Epithelial cell of proximal tubule (primary cell): ENCODE data around the gene SNAP47. TPM values are rescaled to one million over a fixed set of nuclear protein-coding genes. Genes with fewer than 3 reads are reported as not detected.

Source experiments
- DNase-seq: peaks from one replicate; pipeline ENCODE4 v3.0.0-alpha.2; 2011; ENCODE audit warnings: low read depth
- H3K4me3 ChIP-seq: 2 replicates; pipeline ENCODE4 v1.5.1; 2011; ENCODE audit warnings: low read depth, mild to moderate bottlenecking, low read length
- total RNA-seq: library from RNA; depleted of rRNA; stranded (reverse); fragments of >200 nt; gene quantifications from 2 replicates; pipeline ENCODE4 v1.2.3, GENCODE V29; 2015
- TF ChIP-seq, protein P1 (sequence below): conservative IDR thresholded peaks from 2 replicates; pipeline ENCODE4 v1.5.1; 2012; ENCODE audit warnings: low read depth, mild to moderate bottlenecking, low read length

The SNAP47 gene
- total RNA-seq, 1 donor from 2014 or later: 36.3 TPM

DNA sequence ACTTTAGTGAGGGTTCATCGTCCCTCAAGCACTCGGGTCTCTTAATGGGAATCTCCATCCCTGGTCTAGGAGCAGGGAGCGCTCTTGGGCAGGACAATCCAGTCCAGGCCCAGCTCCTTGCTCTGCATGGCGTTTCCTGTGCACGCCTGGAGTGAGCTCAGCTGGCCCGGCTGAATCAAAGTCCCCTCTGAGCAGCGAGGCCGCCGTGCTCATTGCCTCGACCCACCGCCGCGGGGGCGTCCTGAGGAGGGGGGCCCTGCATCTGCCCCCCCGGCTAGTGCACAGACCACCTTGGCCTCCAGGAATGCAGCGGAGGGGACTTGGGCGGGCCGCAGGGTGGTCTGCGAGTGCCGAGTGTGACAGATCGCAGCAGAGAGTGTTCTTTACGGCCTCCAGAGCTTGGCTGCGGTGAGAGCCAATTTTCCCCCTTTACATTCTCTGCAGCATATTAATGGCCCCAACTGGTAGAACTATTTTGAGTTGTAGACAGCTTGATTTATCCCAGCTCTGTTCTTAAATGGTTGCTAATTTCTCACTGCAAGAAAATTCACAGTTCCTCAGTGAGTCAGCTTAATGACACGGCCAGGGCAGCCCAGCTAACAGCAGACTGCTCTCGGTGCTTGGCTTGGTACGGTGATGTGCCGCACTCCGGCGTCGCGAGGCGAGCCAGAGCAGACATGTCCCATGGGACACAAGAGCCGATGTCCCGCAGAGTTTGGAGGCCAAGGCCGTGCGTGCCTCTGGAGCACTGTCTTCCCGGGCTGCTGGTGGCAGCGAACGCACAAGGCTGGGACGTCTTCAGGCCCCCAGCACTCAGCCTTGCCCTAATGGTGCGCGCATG is 39.8 kb downstream of the SNAP47 start:
- TF ChIP-seq, protein P1, sequence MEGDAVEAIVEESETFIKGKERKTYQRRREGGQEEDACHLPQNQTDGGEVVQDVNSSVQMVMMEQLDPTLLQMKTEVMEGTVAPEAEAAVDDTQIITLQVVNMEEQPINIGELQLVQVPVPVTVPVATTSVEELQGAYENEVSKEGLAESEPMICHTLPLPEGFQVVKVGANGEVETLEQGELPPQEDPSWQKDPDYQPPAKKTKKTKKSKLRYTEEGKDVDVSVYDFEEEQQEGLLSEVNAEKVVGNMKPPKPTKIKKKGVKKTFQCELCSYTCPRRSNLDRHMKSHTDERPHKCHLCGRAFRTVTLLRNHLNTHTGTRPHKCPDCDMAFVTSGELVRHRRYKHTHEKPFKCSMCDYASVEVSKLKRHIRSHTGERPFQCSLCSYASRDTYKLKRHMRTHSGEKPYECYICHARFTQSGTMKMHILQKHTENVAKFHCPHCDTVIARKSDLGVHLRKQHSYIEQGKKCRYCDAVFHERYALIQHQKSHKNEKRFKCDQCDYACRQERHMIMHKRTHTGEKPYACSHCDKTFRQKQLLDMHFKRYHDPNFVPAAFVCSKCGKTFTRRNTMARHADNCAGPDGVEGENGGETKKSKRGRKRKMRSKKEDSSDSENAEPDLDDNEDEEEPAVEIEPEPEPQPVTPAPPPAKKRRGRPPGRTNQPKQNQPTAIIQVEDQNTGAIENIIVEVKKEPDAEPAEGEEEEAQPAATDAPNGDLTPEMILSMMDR: no peak
- no peak overlapping the region for H3K4me3 ChIP-seq
- no peak for DNase-seq

DNA sequence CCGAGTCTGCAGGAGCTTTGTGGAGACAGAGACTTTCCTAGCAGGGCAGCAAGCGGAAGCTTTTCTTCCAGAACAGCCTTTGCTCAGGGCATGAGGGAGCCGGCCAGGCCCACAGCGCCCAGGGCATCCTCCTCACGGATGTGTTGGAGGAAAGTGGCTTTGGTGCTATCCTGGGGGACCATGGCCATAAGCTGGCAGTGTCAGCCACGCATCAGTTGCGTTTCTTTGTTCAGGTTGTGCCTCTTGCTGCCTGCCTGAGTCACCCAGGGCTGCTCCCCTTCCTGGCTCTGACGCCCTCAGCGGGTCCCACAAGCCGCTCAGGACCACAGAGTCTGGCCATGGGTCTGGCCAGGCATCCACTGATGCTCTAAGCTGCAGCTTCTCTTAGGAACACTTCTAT is 40.6 kb downstream of the SNAP47 start:
- TF ChIP-seq, protein P1: no peak
- H3K4me3 ChIP-seq: no peak overlapping the region
- DNase-seq: no peak

DNA sequence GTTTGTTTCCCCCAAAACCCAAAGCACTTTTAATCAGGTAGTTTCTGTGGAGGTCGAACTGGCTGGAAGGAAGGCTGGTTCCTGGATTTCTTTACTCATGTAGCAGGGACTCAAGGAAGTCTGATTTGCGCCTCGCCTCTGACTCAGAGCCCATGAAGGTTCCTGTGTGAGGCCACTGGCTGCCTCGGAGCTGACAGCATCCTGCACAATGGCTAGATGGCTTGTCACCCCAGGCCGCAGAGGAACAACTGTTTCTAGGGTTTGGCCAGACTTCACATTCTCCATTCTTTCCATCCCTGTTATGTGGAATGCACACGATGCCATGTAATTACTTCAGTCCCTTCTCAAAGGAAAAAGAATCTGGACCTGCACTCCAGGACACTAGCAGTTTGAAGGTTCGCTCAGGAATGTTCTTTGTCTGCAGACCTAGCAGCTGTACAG is 41.1 kb downstream of the SNAP47 start:
- TF ChIP-seq, protein P1: no peak
- no peak overlapping the region for H3K4me3 ChIP-seq
- DNase-seq: no peak

DNA sequence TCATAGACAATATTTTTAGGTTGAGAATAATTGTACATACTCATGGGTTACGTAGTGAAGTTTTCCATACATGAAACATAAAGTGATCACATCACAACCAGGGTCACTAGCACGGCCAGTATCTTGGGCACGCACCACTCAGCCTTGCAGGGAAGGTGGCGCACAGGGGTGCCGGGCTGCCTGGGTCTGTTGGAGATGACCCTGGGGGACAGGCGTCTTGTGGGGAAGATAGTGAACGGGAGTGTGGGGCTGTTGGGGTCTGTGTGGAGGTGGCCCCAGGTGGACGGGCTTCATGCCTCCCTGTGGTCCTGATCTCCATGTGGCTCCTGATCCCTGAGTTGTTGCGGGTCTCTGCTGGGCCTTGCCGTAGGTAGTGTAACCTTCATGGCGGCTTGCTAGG is 41.9 kb downstream of the SNAP47 start:
- TF ChIP-seq, protein P1: no peak
- H3K4me3 ChIP-seq: no peak overlapping the region
- no peak for DNase-seq

DNA sequence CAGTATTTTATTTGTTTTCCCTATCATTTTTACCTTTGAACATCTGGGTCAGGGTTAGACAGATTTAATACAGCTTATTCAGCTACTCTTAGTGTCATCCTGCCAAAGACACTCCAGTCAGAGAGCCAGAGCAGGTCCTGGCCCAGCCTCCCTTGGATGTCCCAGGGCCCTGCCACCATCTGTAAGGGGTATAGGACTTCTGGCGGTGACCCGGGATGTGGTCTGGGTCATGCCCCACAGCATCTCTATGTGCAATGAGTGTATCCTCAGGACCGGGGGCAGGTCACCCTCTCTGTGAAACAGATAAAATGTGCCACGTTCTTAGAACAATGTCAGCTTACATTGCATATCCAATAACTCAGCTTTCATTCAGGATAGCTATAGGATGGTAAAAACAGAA is 42.4 kb downstream of the SNAP47 start:
- DNase-seq: no peak
- TF ChIP-seq, protein P1: no peak
- no peak overlapping the region for H3K4me3 ChIP-seq

DNA sequence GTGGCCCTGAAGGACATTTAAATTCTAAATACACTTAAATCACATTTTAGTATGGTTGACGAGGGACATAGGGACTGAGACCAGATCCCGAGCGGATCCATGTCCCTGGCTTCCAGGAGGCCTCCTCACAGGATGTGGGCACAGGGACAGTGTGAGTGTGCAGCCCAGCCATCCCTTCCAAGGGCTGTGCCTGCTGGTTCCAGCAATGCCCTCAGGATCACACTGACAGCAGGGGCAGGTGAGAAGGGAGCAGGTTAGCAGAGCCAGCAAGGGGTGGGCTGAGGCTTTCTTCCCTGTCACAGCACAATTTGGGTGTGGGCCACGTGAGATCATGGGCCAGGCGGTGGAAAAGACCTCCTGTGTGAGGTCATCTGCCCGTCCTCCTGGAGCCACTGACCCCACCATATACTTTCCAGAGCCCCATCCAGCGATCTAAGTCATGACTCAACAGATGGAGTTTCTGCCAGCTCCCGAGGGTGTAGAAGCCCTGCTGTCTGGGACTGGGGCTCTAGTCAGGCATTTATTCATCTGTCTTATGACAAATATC is 43.2 kb downstream of the SNAP47 start:
- TF ChIP-seq, protein P1: no peak
- no peak for DNase-seq
- H3K4me3 ChIP-seq: no peak overlapping the region
